H9 (cell line): ENCODE measurements around the gene SEMA6A. TPM values are rescaled to one million over a fixed set of nuclear protein-coding genes. Genes with fewer than 3 reads are reported as not detected.

Experiments used
- DNase-seq: peaks from one replicate; pipeline ENCODE4 v3.0.0-alpha.2; 2017
- H2AFZ ChIP-seq: one replicate; pipeline ENCODE4 v1.6.1; 2013; ENCODE audit warnings: mild to moderate bottlenecking, low read length, control low read depth, moderate library complexity
- H2AK5ac ChIP-seq: 2 replicates; pipeline ENCODE4 v1.6.1; 2013; ENCODE audit warnings: low read length, control low read depth, mixed read lengths; ENCODE audit not compliant: insufficient read length
- H2BK120ac ChIP-seq: one replicate; pipeline ENCODE4 v1.6.1; 2013; ENCODE audit warnings: low read depth, mild to moderate bottlenecking, low read length, control low read depth, inconsistent platforms; ENCODE audit not compliant: poor library complexity, severe bottlenecking
- H2BK12ac ChIP-seq: 2 replicates; pipeline ENCODE4 v1.6.1; 2013; ENCODE audit warnings: low read length, control low read depth, mixed read lengths, low read depth; ENCODE audit not compliant: insufficient read length
- H2BK15ac ChIP-seq: 2 replicates; pipeline ENCODE4 v1.6.1; 2013; ENCODE audit warnings: low read depth, low read length, control low read depth
- H2BK20ac ChIP-seq: one replicate; pipeline ENCODE4 v1.6.1; 2013; ENCODE audit warnings: low read depth, mild to moderate bottlenecking, low read length, control low read depth, inconsistent platforms; ENCODE audit not compliant: poor library complexity, severe bottlenecking
- H2BK5ac ChIP-seq: 2 replicates; pipeline ENCODE4 v1.6.1; 2013; ENCODE audit warnings: low read length, control low read depth, mixed read lengths; ENCODE audit not compliant: insufficient read length
- H3K14ac ChIP-seq: 2 replicates; pipeline ENCODE4 v1.6.1; 2013; ENCODE audit warnings: low read length, control low read depth; ENCODE audit not compliant: insufficient read depth
- H3K18ac ChIP-seq: 2 replicates; pipeline ENCODE4 v1.6.1; 2013; ENCODE audit warnings: low read depth, mild to moderate bottlenecking, mixed read lengths, low read length, control low read depth; ENCODE audit not compliant: insufficient read length
- H3K23ac ChIP-seq: 2 replicates; pipeline ENCODE4 v1.6.1; 2013; ENCODE audit warnings: low read length, control low read depth, mixed read lengths, low read depth; ENCODE audit not compliant: insufficient read length
- H3K23me2 ChIP-seq: 2 replicates; pipeline ENCODE4 v1.6.1; 2013; ENCODE audit warnings: low read depth, mild to moderate bottlenecking, mixed read lengths, low read length, control low read depth; ENCODE audit not compliant: insufficient read length, poor library complexity, severe bottlenecking
- H3K27ac ChIP-seq: 2 replicates; pipeline ENCODE4 v1.5.1; 2013; ENCODE audit warnings: low read length, control low read depth, mixed read lengths, low read depth; ENCODE audit not compliant: insufficient read length
- H3K27me3 ChIP-seq: 2 replicates; pipeline ENCODE4 v1.6.1; 2013; ENCODE audit warnings: low read length, control low read depth, inconsistent platforms; ENCODE audit not compliant: insufficient read depth
- H3K4ac ChIP-seq: 2 replicates; pipeline ENCODE4 v1.6.1; 2013; ENCODE audit warnings: low read depth, mild to moderate bottlenecking, control low read depth, inconsistent platforms, low read length, moderate library complexity
- H3K4me1 ChIP-seq: 2 replicates; pipeline ENCODE4 v1.6.1; 2013; ENCODE audit warnings: low read length, control low read depth, inconsistent platforms; ENCODE audit not compliant: insufficient read depth
- H3K4me2 ChIP-seq: 2 replicates; pipeline ENCODE4 v1.6.1; 2013; ENCODE audit warnings: low read length, control low read depth, mixed read lengths; ENCODE audit not compliant: insufficient read length, insufficient read depth
- H3K56ac ChIP-seq: 2 replicates; pipeline ENCODE4 v1.6.1; 2013; ENCODE audit warnings: low read depth, mild to moderate bottlenecking, mixed read lengths, low read length, control low read depth; ENCODE audit not compliant: insufficient read length
- H3K79me1 ChIP-seq: 2 replicates; pipeline ENCODE4 v1.6.1; 2013; ENCODE audit warnings: low read depth, mild to moderate bottlenecking, moderate library complexity, low read length, control low read depth, inconsistent platforms; ENCODE audit not compliant: insufficient read depth, poor library complexity, severe bottlenecking
- H3K79me2 ChIP-seq: 2 replicates; pipeline ENCODE4 v1.6.1; 2013; ENCODE audit warnings: low read length, control low read depth, inconsistent platforms; ENCODE audit not compliant: insufficient read depth
- H3K9ac ChIP-seq: 2 replicates; pipeline ENCODE4 v1.6.1; 2013; ENCODE audit warnings: low read length, control low read depth, mixed read lengths; ENCODE audit not compliant: insufficient read length; ENCODE audit errors: extremely low read depth
- H3K9me3 ChIP-seq: one replicate; pipeline ENCODE4 v1.6.1; 2013; ENCODE audit warnings: low read depth, low read length, inconsistent platforms; ENCODE audit not compliant: control insufficient read depth
- H3T11ph ChIP-seq: one replicate; pipeline ENCODE4 v1.6.1; 2013; ENCODE audit warnings: mild to moderate bottlenecking, low read length, control low read depth, inconsistent platforms
- H4K20me1 ChIP-seq: one replicate; pipeline ENCODE4 v1.6.1; 2013; ENCODE audit not compliant: control insufficient read depth, insufficient read length, insufficient read depth
- H4K5ac ChIP-seq: 2 replicates; pipeline ENCODE4 v1.6.1; 2013; ENCODE audit warnings: low read depth, mild to moderate bottlenecking, mixed read lengths, low read length, control low read depth; ENCODE audit not compliant: insufficient read length
- H4K8ac ChIP-seq: replicated peaks from 2 replicates; pipeline ENCODE4 v1.6.1; 2013; ENCODE audit warnings: low read length, control low read depth, mixed read lengths, low read depth; ENCODE audit not compliant: insufficient read length
- H4K91ac ChIP-seq: 2 replicates; pipeline ENCODE4 v1.6.1; 2013; ENCODE audit warnings: low read depth, mild to moderate bottlenecking, moderate library complexity, mixed read lengths, low read length, control low read depth; ENCODE audit not compliant: insufficient read length
- H3K27ac Mint-ChIP-seq, 3 experiments: 2 replicates in 2 of 3; 3 replicates in 1 of 3; pipeline ENCODE4 v1.8.0; 2020 to 2021; ENCODE audit warnings: mixed read lengths in 3 of 3, mild to moderate bottlenecking in 1 of 3, moderate library complexity in 1 of 3
- H3K27me3 Mint-ChIP-seq: 2 replicates; pipeline ENCODE4 v1.8.0; 2021; ENCODE audit warnings: low read depth, mild to moderate bottlenecking, moderate library complexity, mixed read lengths
- H3K36me3 Mint-ChIP-seq, 3 experiments: 2 replicates in 2 of 3; 3 replicates in 1 of 3; pipeline ENCODE4 v1.8.0; 2020 to 2021; ENCODE audit warnings: low read depth in 3 of 3, mixed read lengths in 3 of 3; ENCODE audit not compliant: insufficient read depth in 1 of 3
- H3K4me1 Mint-ChIP-seq, 2 experiments: 2 replicates each; pipeline ENCODE4 v1.8.0; 2020; ENCODE audit warnings: mixed read lengths in 2 of 2
- H3K4me3 Mint-ChIP-seq, 2 experiments: 2 replicates in 1 of 2; 3 replicates in 1 of 2; pipeline ENCODE4 v1.8.0; 2020 to 2021; ENCODE audit warnings: mild to moderate bottlenecking in 2 of 2, mixed read lengths in 2 of 2, moderate library complexity in 1 of 2
- H3K9me3 Mint-ChIP-seq, 2 experiments: 2 replicates in 1 of 2; 3 replicates in 1 of 2; pipeline ENCODE4 v1.8.0; 2020; ENCODE audit warnings: mild to moderate bottlenecking in 2 of 2, mixed read lengths in 2 of 2, moderate library complexity in 1 of 2
- CTCF ChIP-seq: fragments of 200-600 bp; sonication (generic); conservative IDR thresholded peaks from 3 replicates; pipeline ENCODE4 v1.8.0; 2021; ENCODE audit warnings: antibody characterized with exemption, mild to moderate bottlenecking
- WGBS: extraction: QIAGEN DNeasy Blood & Tissue Kit; methylation state at CpG from one replicate; pipeline ENCODE4 v1.1.7; 2013; ENCODE audit warnings: missing lambda C conversion rate, low lambda C conversion rate, mixed read lengths; ENCODE audit not compliant: insufficient read length; ENCODE audit errors: extremely low coverage; 5-methylcytosine and 5-hydroxymethylcytosine counted together
- total RNA-seq: library from RNA; stranded (reverse); gene quantifications from 2 replicates; pipeline ENCODE4 v1.2.1, GENCODE V29; 2021

SEMA6A gene
- total RNA-seq, 1 experiment from 2014 or later = 354 TPM

DNA sequence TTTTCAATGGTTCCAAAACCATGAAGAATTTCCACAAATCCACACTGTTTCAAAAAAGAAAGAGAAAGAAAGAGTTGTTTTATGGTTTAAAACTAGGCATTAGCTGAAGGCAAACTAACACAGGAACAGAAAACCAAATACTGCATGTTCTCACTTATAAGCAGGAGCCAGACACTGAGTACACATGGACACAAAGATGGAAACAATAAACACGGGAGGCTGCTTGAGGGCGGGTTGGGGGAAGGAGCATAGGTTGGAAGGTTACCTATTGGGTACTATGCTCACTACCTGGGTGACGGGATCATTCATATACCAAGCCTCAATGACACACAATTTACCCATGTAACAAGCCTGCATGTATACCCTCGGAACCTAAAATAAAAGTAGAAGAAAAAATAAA lies 45.0 kb downstream of the SEMA6A start:
- H3K4me1 ChIP-seq = peaks cover 13% of the 10 kb centered on the region; the same call in 1 of the 2 replicates
- peak overlapping the region in 1 of 2 experiments; percentile 6; a peak in 2 of 5 replicates for H3K4me3 Mint-ChIP-seq
- H3K4me1 Mint-ChIP-seq = peaks cover 78 to 81% of the 10 kb centered on the region in 2 experiments

More for the DNA sequence above, 45.0 kb downstream of the SEMA6A start:
- Mint-ChIP-seq H3K27me3 (no peaks in the 10 kb centered on the region), H3K9me3 (no peaks in the 10 kb centered on the region), H3K27ac (peak overlapping the region in 2 of 3 experiments; percentile 72 to 89; a peak in 4 of 7 replicates), H3K36me3 (no peaks in the 10 kb centered on the region)
- H2BK12ac ChIP-seq = no peak overlapping the region
- no peak overlapping the region for H3K4me2 ChIP-seq
- no peak overlapping the region for H3K23ac ChIP-seq
- H2BK15ac ChIP-seq = no peak overlapping the region
- H3K23me2 ChIP-seq = no peaks in the 10 kb centered on the region
- no peak overlapping the region for H3K56ac ChIP-seq
- H3K79me1 ChIP-seq = no peaks in the 10 kb centered on the region
- no peaks in the 10 kb centered on the region for H4K20me1 ChIP-seq
- H3K79me2 ChIP-seq = peaks cover 91% of the 10 kb centered on the region
- H3K27me3 ChIP-seq = no peaks in the 10 kb centered on the region
- H2BK120ac ChIP-seq = no peak overlapping the region
- no peaks in the 10 kb centered on the region for H3K9me3 ChIP-seq
- H3K14ac ChIP-seq = no peak overlapping the region
- H2BK20ac ChIP-seq = no peak overlapping the region
- no peak overlapping the region for H3K27ac ChIP-seq
- no peak overlapping the region for H4K8ac ChIP-seq
- TF ChIP-seq CTCF = no peak
- no CpG with 5 or more reads among the region's 4 CpGs for WGBS
- H3T11ph ChIP-seq = no peak overlapping the region
- H3K4ac ChIP-seq = no peak overlapping the region
- H2BK5ac ChIP-seq = no peak overlapping the region
- no peak overlapping the region for H2AFZ ChIP-seq
- DNase-seq = no peak
- H3K18ac ChIP-seq = no peak overlapping the region
- no peak overlapping the region for H4K91ac ChIP-seq
- no peak overlapping the region for H3K9ac ChIP-seq
- no peak overlapping the region for H2AK5ac ChIP-seq
- H4K5ac ChIP-seq = no peak overlapping the region
